A204.1 (cell line): ENCODE measurements around the gene PAQR6.

ENCODE experiments used
- FAIRE-seq: peaks from 2 replicates; lab custom pipeline; 2012; peaks lifted over from hg19 to GRCh38; lab: Jason Lieb, UNC

PAQR6 gene

DNA sequence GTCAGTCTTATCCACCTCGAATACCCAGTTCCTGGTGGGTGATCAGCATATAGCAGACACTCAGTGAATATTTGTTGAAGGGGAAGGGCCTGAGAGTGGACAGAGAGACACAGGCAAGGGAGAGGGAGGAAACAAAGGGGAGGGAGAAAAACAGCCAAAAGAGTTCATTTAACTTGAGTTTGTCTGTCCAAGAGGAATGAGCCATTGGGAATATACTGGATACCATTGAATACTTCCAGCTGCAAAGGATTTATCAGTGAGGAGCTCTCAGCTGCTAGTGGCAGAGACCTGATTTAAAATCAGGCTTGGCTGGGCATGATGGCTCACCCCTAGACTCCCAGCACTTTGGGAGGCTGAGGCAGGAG lies 17.4 kb downstream of the PAQR6 start:
- FAIRE-seq = no peak

DNA sequence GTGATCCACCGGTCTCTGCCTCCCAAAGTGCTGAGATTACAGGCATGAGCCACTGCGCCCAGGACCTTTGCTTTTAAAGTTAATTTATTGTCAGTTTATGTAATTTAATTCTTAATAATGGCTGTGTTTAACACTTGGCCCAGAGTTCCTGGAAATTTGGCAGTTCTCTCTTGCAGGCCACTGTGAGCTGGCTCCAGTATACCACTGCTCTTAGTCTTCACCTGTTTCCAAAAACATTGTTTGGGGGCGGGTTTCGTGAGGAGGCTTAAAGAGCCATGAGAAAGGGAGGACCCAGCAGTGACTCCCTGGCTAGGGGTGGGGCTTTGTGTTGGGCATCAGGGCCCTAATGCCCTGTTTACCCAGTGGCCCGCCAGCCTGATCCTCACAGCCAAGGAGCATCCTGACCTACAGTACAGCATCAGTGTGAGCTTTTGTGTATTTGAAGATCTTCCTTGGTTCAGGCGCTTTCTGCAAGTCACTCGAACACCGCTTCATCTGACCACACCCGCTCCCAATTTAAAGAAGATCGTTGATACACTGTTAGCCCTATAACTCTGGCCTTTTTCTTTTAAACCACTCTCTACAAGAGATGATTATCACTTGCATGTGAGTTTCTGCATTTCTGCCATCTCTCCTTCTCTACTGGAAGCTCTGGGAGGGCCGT lies 17.9 kb downstream of the PAQR6 start:
- no peak for FAIRE-seq

DNA sequence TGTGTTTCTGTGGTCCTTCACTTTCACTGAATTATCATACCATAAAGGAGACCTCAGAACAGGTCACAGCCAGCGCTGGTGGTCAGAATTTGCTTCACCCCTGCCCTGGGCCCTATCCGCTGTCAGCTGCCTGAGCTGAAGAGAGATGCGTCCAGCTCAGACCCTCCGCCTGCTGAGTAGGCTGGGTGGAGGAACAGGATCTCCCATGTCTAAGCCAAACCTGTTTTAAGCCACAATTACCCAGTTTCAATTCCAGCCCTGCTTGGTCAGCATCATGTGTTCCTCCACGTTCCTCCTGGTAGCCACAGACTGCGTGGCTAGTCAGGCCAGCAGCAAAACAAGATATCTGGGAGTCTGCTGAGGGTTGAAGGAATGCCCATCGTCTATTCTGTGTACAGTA lies 19.4 kb downstream of the PAQR6 start:
- no peak for FAIRE-seq

DNA sequence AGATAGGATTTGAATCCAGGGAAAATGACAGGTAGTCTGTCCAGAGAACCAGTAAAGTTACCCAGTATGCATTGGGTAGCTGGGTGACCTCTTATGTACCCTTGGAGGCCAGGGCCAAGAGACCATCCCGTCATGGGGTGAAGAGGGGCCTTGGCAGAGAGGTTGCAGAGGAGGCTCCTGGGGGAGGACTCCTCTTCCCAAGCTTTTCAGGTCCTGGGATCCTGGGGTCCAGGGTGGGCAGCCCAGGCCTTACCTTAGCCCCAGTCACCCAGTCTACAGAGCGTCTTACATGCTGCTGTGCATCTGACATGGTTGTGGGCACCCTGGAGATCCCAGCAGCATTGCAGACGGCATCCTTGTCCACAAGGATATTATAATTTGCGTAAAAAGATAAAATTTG lies 21.1 kb downstream of the PAQR6 start:
- no peak for FAIRE-seq

DNA sequence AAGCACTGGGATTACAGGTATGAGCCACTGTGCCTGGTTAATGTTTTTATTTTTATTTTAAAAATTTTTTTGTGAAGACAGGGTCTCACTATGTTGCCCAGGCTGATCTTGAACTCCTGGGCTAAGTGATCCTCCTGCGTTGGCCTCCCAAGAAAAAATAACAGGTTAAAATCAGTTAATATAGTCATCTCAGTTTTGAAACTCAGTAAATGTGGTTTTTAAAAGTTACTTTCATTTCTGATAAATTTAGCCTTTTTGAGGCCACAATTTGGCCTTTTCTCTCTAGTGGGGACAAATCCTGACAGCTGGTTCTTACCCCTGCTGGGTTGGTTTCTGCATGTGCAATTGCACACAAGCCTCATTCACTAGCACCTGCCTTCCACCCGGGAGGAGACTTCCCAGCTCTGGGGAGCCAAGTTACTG lies 21.7 kb downstream of the PAQR6 start:
- FAIRE-seq = no peak

DNA sequence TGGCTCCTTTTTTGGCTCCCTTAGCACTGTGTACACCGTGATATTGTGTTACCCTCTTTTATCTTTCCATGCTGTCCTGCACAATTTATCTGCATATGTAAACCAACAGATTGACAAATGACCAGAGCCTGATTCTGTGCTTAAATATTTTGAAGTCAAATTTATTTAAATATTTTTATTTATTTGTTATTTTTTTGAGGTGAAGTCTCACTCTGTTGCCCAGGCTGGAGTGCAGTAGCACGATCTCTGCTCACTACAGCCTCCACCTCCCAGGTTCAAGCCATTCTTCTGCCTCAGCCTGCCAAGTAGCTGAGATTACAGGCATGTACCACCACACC lies 22.2 kb downstream of the PAQR6 start:
- FAIRE-seq = no peak

DNA sequence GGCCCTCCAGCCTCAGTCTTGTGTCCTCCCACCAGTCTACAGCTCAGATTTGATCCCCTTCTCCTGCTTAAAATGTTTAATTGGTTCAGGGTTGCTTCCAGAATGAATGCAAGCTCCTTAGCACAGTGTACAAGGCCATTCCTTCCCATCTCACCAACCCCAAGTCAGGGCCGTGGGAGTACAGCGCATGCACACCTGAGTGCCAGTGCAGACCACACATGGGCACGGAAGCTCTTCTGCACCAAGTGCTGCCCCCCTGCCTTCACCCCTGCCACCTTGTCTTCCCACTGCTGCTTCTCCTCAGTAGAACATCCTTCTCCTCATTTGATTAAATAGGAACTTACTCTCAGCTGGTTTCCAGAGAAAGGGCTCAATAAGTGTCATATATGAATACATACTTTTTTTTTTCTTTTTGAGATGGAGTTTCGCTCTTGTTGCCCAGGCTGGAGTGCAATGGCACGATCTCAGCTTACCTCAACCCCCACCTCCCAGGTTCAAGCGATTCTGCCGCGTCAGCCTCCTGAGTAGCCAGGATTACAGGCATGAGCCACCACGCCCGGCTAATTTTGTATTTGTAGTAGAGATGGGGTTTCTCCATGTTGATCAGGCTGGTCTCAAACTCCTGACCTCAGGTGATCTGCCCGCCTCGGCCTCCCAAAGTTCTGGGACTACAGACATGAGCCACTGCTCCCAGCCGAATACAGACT lies 25.7 kb downstream of the PAQR6 start:
- no peak for FAIRE-seq

DNA sequence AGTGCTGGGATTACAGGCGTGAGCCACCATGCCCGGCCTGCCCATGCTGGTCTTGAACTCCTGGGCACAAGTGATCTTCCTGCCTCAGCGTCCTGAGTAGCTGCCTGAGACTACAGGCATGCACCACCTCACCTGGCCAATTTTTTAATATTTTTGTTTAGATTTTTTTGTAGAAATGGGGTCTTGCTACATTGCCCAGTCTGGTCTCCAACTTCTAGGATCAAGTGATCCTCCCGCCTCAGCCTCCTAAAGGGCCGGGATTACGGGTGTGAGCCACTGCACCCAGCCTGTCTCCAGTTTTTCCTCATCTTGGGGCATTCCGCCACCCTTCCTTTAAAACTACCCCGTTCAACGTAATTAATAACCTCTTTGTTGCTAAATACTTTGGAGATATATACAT lies 27.6 kb downstream of the PAQR6 start:
- no peak for FAIRE-seq

DNA sequence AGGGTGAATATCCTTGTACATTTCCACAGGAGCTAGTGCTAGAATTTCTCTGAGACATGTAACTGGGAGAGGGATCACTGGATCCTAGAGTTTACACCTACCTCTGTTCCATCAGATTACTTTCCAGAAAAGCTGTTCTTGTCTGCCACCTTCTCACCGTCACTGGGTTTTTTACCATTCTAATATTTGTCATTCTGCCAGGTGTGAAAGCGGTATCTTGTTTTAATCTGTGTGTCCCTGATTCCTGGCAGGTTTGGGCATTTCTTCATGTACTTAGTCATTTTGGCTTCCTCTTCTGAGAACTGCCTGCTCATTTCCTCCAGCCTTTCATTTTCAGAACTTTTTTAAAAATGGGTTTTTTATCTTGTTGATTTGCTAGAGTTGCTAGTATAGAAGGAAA lies 30.0 kb downstream of the PAQR6 start:
- FAIRE-seq = no peak

DNA sequence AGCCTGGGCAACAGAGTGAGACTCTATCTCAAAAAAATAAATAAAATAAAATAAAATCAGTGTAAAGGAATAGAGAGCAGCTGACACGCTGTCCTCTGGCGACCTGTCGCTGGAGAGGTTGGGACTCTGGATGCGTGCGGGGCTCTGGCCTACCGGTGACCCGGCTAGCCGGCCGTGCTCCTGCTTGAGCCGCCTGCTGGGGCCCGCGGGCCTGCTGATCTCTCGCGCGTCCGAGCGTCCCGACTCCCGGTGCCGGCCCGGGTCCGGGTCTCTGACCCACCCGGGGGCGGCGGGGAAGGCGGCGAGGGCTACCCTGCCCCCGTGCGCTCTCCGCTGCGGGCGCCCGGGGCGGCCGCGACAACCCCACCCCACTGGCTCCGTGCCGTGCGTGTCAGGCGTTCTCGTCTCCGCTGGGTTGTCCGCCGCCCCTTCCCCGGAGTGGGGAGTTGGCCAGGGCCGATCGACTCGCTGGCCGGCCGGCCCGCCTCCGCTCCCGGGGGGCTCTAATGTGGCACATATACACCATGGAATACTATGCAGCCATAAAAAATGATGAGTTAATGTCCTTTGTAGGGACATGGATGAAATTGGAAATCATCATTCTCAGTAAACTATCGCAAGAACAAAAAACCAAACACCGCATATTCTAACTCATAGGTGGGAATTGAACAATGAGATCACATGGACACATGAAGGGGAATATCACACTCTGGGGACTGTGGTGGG lies 31.3 kb downstream of the PAQR6 start:
- FAIRE-seq = peak; percentile 97

DNA sequence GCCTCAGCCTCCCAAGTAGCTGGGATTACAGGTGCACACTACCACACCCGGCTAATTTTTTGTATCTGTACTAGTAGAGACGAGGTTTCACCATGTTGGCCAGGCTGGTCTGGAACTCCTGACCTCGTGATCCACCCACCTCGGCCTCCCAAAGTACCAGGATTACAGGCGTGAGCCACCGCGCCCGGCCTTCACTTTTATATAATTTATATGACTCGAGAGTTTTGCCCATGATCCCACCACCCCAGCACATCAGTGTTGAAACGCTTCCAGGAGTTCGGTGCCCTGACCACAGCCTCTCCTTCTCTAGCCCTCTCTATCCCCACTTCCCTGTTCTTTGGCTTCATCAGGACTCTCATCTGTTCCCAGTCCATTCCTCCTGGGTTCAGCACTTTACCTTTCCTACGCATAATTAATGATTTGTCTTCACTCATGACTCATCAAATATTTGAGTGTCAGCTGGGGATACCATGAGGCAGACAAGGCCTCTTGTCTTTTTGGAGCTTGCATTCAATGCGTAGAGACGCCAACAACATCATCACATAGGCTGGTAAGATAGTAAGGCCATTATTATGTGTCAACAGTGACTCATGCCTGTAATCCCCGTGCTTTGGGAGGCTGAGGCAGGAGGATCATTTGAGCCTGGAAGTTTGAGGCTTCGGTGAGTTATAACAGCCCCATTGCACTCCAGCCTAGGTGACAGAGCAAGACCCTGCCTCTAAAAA lies 33.7 kb downstream of the PAQR6 start:
- no peak for FAIRE-seq

DNA sequence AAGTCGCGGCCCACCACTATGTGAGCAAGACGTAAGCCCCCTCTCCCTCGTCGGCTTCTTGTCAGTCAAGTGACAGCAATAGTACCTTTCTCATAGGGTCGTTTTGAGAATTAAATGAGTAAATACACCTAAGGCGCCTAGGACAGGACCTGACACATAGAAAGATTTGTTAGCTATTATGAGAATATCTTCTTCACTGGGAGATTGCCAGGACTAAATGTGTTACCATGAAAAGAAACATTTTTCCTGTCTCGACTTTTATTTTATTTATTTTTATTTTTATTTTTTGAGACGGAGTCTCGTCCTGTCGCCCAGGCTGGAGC lies 34.3 kb downstream of the PAQR6 start:
- FAIRE-seq = no peak

DNA sequence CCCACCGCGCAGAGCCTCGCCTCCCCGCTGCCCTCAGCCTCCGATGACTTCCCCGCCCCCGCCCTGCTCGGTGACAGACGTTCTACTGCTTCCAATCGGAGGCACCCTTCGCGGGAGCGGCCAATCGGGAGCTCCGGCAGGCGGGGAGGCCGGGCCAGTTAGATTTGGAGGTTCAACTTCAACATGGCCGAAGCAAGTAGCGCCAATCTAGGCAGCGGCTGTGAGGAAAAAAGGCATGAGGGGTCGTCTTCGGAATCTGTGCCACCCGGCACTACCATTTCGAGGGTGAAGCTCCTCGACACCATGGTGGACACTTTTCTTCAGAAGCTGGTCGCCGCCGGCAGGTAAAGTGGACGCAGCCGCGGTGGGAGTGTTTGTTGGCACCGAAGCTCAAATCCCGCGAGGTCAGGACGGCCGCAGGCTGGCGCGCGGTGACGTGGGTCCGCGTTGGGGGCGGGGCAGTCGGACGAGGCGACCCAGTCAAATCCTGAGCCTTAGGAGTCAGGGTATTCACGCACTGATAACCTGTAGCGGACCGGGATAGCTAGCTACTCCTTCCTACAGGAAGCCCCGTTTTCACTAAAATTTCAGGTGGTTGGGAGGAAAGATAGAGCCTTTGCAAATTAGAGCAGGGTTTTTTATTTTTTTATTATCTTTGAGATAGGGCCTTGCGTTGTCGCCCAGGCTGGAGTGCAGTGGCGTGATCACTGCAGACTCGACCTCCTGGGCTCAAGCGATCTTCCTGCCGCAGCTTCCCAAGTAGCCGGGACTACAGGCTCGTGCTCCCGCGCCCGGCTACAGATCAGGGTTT lies 34.8 kb downstream of the PAQR6 start, which contains the start of gene PMF1:
PMF1 (plus strand) TSS at position 175 of the 811 bp plus-strand sequence; CDS start at position 184, 9 bp downstream.
- FAIRE-seq = no peak

DNA sequence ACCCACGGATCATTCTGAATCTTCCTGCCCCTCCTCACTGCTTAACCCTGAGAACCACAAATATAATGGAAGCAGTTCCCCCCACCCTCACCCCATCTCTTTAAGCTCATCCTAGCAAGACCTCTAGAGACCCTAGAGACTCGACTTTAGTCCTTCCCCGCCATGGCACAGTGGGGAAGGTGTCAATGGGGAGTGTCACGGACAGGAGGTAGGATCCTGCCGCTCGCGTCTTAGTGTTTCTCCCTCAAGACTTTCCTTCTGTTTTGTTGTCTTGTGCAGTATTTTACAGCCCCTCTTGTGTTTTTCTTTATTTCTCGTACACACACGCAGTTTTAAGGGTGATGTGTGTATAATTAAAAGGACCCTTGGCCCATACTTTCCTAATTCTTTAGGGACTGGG lies 35.7 kb downstream of the PAQR6 start:
- FAIRE-seq = no peak

DNA sequence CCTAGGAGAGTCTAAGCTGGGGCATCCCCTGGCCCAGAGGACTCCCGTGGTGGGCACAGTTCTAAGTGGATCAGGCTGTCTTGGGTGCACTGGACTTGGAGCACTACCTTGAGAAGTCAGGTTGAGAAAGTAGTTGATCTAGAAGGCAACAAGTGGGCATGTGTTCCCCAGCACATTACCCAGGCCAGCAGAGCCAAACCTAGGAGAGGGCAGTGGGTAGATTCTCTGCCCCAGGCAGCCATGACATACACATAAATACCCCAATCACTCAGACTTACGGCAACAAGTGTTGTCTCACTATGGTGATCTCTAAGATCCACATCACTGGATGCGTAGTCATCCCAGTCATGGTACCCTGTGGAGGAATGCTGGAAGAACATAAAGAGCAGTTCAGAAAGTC lies 36.6 kb downstream of the PAQR6 start:
- FAIRE-seq = no peak

DNA sequence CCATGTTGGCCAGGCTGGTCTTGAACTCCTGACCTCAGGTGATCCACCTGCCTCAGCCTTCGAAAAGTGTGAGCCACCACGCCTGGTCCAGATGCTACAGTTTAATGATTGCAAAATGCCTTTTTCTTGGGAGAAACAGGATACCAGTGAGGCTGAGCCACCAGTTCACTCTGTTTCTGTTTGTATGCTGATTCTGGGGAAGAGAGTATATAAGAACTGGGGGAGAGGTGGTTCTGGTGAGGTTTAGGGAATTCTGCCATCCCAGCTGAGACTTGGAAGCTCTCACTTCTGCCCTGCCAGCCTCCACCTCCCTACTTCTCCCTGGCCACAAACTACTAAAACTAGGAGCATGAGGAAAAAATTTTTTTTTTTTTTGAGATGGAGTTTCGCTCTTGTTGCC lies 43.2 kb downstream of the PAQR6 start:
- FAIRE-seq = no peak

DNA sequence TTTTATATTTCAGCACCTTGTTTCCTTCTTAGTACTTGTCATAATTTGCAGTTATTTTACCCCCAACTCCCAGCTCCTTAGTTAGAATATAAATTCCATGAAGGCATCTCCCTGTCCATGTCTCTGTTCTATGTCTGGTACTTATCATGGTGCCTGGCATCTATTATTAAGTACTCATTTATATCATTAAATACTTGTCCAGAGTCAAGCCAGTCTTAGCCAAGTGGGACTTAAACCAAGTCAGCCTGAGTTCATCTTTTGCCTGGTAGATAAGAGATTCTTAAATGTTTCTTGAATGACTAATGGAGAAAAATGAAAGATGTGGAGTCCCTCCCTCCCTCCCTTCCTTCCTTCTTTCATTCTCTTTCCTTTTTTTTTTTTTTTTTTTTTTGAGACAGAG lies 44.5 kb downstream of the PAQR6 start:
- no peak for FAIRE-seq

DNA sequence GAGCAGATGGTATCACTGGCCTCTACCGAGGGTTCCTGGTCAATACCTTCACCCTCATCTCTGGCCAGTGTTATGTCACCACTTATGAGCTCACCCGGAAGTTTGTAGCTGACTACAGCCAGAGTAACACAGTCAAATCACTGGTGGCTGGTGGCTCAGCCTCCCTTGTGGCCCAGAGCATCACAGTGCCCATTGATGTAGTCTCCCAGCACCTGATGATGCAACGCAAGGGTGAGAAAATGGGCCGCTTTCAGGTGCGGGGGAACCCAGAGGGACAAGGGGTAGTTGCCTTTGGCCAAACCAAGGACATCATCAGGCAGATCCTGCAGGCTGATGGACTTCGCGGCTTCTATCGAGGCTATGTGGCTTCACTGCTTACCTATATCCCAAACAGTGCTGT lies 47.8 kb downstream of the PAQR6 start:
- FAIRE-seq = no peak

DNA sequence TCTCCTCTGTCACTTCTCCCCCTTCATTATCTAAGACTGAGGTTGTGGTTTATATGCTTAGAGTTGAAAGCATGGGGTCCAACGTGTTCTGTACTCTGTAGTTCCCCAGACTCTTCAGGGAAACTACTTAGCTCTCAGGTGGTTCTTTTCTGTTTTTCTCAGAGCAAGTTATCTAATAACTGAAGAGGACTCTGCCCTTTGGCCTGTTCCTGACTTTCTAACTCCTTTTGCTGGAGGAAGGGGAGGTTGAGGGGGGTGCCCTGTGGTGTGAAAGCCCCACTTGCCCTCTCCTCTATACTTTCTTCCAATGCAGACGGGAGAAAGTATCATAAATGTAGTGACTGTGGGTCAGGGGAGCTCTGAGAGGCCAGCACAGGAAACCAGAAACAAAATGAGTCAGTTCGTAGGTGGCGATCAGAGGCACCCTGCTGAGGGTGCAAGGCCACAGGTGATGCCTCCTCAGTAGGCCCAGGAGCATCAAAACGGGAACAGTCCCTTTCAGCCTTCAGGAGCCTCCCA lies 49.0 kb downstream of the PAQR6 start:
- no peak for FAIRE-seq

DNA sequence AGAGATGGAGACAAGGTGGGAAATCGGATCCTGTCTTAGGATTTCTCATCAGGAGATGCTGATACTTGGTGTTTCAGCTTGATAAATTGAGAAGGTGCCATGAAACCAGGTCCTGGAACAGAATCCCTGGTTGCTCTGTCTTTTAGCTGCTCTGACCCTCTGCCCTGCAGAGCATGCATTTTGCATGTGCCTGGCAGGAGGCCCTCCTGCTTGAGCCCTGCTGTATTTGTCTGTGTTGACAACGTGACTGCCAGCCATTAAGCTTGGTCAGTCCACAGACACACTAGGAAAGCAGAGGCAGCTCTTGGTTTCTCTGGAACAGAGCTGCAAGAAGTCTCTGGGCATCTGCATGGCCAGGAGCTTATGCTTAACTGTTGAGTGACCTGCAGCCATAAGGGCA lies 51.4 kb downstream of the PAQR6 start:
- no peak for FAIRE-seq

DNA sequence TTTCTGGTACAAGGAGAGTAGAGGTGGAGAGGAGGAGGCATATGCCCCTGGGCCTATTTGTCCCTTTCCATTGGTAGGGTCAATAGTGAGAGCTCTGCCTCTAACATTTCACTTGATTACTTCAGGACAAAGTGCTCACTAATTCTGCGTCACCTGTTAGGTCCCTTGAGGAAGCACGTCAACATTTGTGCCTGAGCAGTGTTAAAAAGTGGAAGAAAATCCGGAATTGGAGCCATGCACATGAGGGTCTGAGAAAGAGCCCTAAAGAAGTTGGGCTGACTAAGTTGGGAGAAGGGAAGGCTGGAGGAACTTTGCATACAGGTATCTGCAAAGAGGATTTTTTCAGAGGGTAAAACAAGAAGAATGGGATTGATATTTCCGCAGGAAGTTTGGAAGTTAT lies 52.0 kb downstream of the PAQR6 start:
- no peak for FAIRE-seq

DNA sequence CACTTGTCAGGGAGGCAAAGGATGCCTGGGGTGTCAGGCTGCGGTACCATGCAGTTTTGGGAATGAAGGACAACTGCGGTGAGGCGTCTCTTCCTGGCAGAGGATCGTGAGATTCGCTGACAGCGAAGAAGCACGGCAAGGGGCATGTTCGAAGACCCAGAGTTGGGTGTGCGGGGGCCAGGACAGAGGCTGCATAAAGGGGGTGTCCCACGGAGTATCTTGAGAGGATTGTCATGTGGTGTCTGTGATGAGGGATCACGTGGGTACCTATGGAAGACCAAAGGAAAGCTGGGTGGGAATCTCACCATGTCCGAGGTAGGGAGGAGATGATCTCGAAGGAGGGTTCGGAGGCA lies 53.6 kb downstream of the PAQR6 start:
- FAIRE-seq = no peak
